Measurements from ENCODE around the gene FAM114A1.
A peak's percentile ranks its signal among the peaks of the same experiment; 100 is the strongest.
"Not testable (repeated sequence)": the region's sequence is repeated elsewhere in the genome, so short reads cannot be mapped to it uniquely, and the experiment has no call there.

Gene FAM114A1

DNA sequence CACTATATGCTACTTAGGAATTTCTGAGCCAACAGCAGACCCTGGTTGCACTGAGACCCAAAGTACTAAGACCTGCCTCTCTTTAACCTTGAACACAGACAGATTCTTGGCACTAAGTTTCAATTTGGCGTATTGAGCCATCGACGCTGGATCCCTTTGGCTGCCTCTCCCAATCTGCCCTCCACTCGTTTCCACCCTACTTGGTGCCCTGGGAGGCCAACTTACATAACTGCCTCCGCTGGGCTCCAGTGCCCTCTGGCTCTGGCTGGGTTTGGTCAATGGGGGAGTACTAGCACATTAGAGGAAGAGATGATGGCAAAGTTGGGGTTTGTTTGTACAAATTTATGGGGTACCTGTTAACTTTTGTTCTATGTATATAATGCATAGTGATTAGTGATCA, 101.1 kb downstream of the FAM114A1 start:
- Histone ChIP-seq H3K36me3 (ENCODE audit: control insufficient read depth, insufficient read depth, low read length) (no peaks in the 10 kb centered on the region), H3K4me1 (ENCODE audit: control insufficient read depth, insufficient read depth, low read length) (peaks cover 2% of the 10 kb centered on the region), H3K9ac (ENCODE audit: low read length) (no peak overlapping the region), H3K4me3 (ENCODE audit: low read length) (no peak overlapping the region), H3K27ac (ENCODE audit: low read depth, low read length) (no peak overlapping the region), H3K27me3 (ENCODE audit: control insufficient read depth, insufficient read depth, low read length) (no peaks in the 10 kb centered on the region)

GRCh38 chr4:38976308-38976707, 108.7 kb downstream of the FAM114A1 start:
- no peaks in the 10 kb centered on the region for H3K4me1 ChIP-seq (ENCODE audit: control insufficient read depth, insufficient read depth, low read length)
- no peaks in the 10 kb centered on the region for H3K27me3 ChIP-seq (ENCODE audit: control insufficient read depth, insufficient read depth, low read length)
- H3K4me3 ChIP-seq (ENCODE audit: low read length) = no peak overlapping the region
- no peak overlapping the region for H3K9ac ChIP-seq (ENCODE audit: low read length)
- H3K36me3 ChIP-seq (ENCODE audit: control insufficient read depth, insufficient read depth, low read length) = no peaks in the 10 kb centered on the region
- no peak overlapping the region for H3K27ac ChIP-seq (ENCODE audit: low read depth, low read length)

DNA sequence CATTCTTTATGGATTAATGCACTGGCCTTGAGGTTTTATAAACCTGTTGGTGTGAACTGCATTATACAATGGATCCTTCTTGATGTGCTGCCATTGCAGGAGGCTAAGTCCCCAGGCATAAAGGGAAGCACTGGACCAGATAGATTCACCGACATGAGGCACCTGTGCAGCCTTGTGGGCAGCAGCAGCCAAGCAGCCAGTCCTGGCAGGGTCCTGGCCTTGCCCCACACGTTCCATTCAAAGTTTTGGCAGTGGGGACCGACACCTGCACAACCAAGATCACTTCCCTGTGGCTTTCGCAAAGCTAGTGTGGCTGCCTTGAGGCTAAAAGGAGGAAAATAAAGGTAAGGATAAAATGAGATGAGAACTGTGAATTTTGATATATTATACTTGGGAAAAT, 111.5 kb downstream of the FAM114A1 start:
- peaks cover under 1% of the 10 kb centered on the region for H3K4me1 ChIP-seq (ENCODE audit: control insufficient read depth, insufficient read depth, low read length)
- H3K4me3 ChIP-seq (ENCODE audit: low read length) = no peak overlapping the region
- no peak overlapping the region for H3K9ac ChIP-seq (ENCODE audit: low read length)
- no peaks in the 10 kb centered on the region for H3K36me3 ChIP-seq (ENCODE audit: control insufficient read depth, insufficient read depth, low read length)
- no peaks in the 10 kb centered on the region for H3K27me3 ChIP-seq (ENCODE audit: control insufficient read depth, insufficient read depth, low read length)
- no peak overlapping the region for H3K27ac ChIP-seq (ENCODE audit: low read depth, low read length)

DNA sequence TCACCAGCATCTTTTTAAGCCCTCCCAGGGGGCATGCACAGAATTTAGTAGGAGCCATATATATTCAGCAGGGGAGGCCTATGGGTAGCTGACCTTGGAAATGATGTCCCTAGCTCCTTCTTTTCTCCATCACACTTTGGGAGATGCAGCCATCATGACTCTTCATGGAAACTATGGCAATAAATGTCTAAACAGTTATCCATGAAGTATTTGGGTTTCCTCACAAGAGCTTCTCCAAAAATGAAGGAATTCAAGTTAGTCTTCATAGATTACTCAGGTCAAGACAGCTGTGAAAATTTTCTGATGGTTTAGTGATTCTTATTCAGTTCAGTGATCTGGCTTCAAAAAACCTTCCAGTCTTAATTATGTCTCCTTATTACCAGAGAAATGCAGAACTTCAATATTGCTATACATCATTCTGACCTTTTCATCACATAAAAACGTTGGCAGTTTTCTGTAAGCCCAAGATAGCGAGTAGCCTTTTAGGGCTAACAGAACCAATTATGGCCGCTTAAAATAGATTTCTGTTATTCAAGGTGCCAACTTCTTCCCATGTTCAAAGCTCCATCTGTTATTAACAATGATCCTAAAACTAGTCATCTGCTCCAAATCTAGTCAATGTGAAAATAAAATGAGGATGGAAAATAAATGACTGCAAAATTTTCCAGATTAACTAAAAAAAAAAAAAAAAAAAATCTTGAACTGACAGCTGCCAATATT, 112.1 kb downstream of the FAM114A1 start:
- Histone ChIP-seq H3K4me1 (ENCODE audit: control insufficient read depth, insufficient read depth, low read length) (peaks cover 2% of the 10 kb centered on the region), H3K27me3 (ENCODE audit: control insufficient read depth, insufficient read depth, low read length) (no peaks in the 10 kb centered on the region), H3K36me3 (ENCODE audit: control insufficient read depth, insufficient read depth, low read length) (no peaks in the 10 kb centered on the region), H3K9ac (ENCODE audit: low read length) (no peak overlapping the region), H3K27ac (ENCODE audit: low read depth, low read length) (no peak overlapping the region), H3K4me3 (ENCODE audit: low read length) (no peak overlapping the region)

- Histone ChIP-seq H3K4me1 (ENCODE audit: control insufficient read depth, insufficient read depth, low read length) (peaks cover 2% of the 10 kb centered on the region), H3K36me3 (ENCODE audit: control insufficient read depth, insufficient read depth, low read length) (no peaks in the 10 kb centered on the region), H3K27me3 (ENCODE audit: control insufficient read depth, insufficient read depth, low read length) (no peaks in the 10 kb centered on the region), H3K27ac (ENCODE audit: low read depth, low read length) (no peak overlapping the region), H3K9ac (ENCODE audit: low read length) (no peak overlapping the region), H3K4me3 (ENCODE audit: low read length) (no peak overlapping the region)
Measured at GRCh38 chr4:38980903-38981676, 113.5 kb downstream of the FAM114A1 start.

- Histone ChIP-seq H3K9ac (ENCODE audit: low read length) (no peak overlapping the region), H3K27me3 (ENCODE audit: control insufficient read depth, insufficient read depth, low read length) (no peaks in the 10 kb centered on the region), H3K4me1 (ENCODE audit: control insufficient read depth, insufficient read depth, low read length) (peaks cover 2% of the 10 kb centered on the region), H3K27ac (ENCODE audit: low read depth, low read length) (no peak overlapping the region), H3K36me3 (ENCODE audit: control insufficient read depth, insufficient read depth, low read length) (no peaks in the 10 kb centered on the region), H3K4me3 (ENCODE audit: low read length) (no peak overlapping the region)
Measured at GRCh38 chr4:38982361-38983095, 114.9 kb downstream of the FAM114A1 start.

DNA sequence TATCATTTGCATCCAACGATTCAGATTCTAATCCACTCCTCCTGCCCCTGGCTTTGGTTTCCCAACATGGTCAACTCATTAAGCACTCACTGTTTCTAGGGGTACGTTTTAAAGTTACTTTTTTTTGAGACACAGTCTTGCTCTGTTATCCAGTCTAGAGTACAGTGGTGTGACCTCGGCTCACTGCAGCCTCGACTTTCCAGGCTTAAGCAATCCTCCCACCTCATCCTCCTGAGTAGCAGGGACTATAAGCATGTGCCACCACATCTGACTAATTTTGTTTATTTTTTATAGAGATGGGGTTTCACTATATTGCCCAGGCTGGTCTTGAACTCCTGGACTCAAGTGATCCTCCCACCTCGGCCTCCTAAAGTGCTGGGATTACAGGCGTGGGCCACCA, 115.7 kb downstream of the FAM114A1 start:
- Histone ChIP-seq H3K36me3 (ENCODE audit: control insufficient read depth, insufficient read depth, low read length) (no peaks in the 10 kb centered on the region), H3K27ac (ENCODE audit: low read depth, low read length) (no peak overlapping the region), H3K4me3 (ENCODE audit: low read length) (no peak overlapping the region), H3K27me3 (ENCODE audit: control insufficient read depth, insufficient read depth, low read length) (no peaks in the 10 kb centered on the region), H3K9ac (ENCODE audit: low read length) (no peak overlapping the region), H3K4me1 (ENCODE audit: control insufficient read depth, insufficient read depth, low read length) (peaks cover 2% of the 10 kb centered on the region)

- no peaks in the 10 kb centered on the region for H3K27me3 ChIP-seq (ENCODE audit: control insufficient read depth, insufficient read depth, low read length)
- no peak overlapping the region for H3K9ac ChIP-seq (ENCODE audit: low read length)
- no peaks in the 10 kb centered on the region for H3K36me3 ChIP-seq (ENCODE audit: control insufficient read depth, insufficient read depth, low read length)
- H3K4me3 ChIP-seq (ENCODE audit: low read length) = no peak overlapping the region
- H3K27ac ChIP-seq (ENCODE audit: low read depth, low read length) = peak overlapping the region; percentile 6
- peaks cover 2% of the 10 kb centered on the region for H3K4me1 ChIP-seq (ENCODE audit: control insufficient read depth, insufficient read depth, low read length)
Measured at GRCh38 chr4:38983787-38984598, 116.4 kb downstream of the FAM114A1 start.

GRCh38 chr4:38985410-38986100, 117.9 kb downstream of the FAM114A1 start:
- Histone ChIP-seq H3K4me1 (ENCODE audit: control insufficient read depth, insufficient read depth, low read length) (peaks cover 2% of the 10 kb centered on the region), H3K27ac (ENCODE audit: low read depth, low read length) (no peak overlapping the region), H3K36me3 (ENCODE audit: control insufficient read depth, insufficient read depth, low read length) (no peaks in the 10 kb centered on the region), H3K4me3 (ENCODE audit: low read length) (no peak overlapping the region), H3K27me3 (ENCODE audit: control insufficient read depth, insufficient read depth, low read length) (no peaks in the 10 kb centered on the region), H3K9ac (ENCODE audit: low read length) (no peak overlapping the region)

- H3K9ac ChIP-seq (ENCODE audit: low read length) = no peak overlapping the region
- no peak overlapping the region for H3K27ac ChIP-seq (ENCODE audit: low read depth, low read length)
- H3K27me3 ChIP-seq (ENCODE audit: control insufficient read depth, insufficient read depth, low read length) = no peaks in the 10 kb centered on the region
Measured at GRCh38 chr4:38987491-38987890, 119.9 kb downstream of the FAM114A1 start.

DNA sequence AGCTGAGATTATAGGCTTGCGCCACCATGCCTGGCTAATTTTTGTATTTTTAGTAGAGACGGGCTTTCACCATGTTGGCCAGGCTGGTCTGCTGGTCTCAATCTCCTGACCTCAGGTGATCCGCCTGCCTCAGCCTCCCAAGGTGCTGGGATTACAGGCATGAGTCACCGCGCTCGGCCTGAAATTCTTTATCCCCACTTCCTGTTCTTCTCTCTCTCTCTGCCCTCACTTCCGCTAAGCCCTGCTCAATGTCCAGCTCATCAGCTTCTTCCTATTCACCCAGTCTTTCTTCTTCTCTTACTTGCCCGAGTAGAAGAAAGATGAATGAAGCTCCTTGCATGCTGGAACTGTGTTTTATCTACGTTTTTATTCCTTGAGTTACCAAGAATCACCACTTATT, 120.7 kb downstream of the FAM114A1 start:
- not testable (repeated sequence) for H3K4me3 ChIP-seq (ENCODE audit: low read length); H3K27me3 ChIP-seq (ENCODE audit: control insufficient read depth, insufficient read depth, low read length); H3K36me3 ChIP-seq (ENCODE audit: control insufficient read depth, insufficient read depth, low read length); H3K9ac ChIP-seq (ENCODE audit: low read length); H3K27ac ChIP-seq (ENCODE audit: low read depth, low read length); H3K4me1 ChIP-seq (ENCODE audit: control insufficient read depth, insufficient read depth, low read length)

More at GRCh38 chr4:38987491-38987890, 119.9 kb downstream of the FAM114A1 start:
- H3K4me1 ChIP-seq (ENCODE audit: control insufficient read depth, insufficient read depth, low read length) = peaks cover 2% of the 10 kb centered on the region
- H3K36me3 ChIP-seq (ENCODE audit: control insufficient read depth, insufficient read depth, low read length) = no peaks in the 10 kb centered on the region
- H3K4me3 ChIP-seq (ENCODE audit: low read length) = no peak overlapping the region
